GM18868 (cell line): ENCODE data around the gene CDKN3.
"Not testable (repeated sequence)": the region's sequence is repeated elsewhere in the genome, so short reads cannot be mapped to it uniquely, and the experiment has no call there.

Experiments used
- ATAC-seq: cut with Tn5 transposase; IDR thresholded peaks from one replicate; pipeline ENCODE4 v1.9.1; 2021; ENCODE audit warnings: mild to moderate bottlenecking, moderate library complexity; ENCODE audit not compliant: unreplicated experiment

CDKN3 gene

DNA sequence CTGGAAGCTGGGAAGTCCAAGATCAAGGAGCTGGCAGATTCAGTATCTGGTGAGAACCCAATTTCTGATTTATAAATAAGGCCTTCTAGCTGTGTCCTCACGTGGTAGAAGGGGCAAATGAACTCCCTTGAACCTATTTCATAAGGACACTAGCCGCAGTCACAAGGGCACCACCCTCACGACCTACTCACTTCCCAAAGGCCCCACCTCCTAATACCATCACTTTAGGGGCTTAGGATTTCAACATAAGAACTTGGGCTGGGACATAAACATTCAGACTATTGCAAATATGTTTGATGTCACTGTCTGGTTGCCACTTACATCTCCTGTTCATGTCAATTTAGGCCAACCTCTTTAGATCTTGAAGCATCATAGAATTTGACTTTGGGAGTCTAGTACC lies 55.2 kb downstream of the CDKN3 start:
- no peak for ATAC-seq

DNA sequence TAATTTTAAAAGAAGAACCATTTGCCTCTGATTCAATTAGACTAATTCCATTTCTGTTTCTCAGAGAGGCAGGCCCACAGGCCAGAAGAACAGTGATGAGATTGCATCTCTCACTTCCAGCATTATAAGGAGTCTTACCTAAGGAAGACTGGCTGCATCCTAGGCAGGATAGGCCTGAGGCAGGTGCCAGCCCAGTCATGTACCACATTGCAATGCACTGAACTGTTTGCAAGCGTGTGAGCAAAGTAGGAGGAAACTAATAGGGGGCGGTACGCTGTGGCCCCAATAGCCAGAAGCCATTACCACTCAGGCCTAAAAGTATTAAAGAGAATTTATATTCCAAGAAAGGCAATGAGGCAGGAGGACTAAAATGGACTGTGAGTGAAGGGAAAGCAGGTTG lies 56.4 kb downstream of the CDKN3 start:
- no peak for ATAC-seq

DNA sequence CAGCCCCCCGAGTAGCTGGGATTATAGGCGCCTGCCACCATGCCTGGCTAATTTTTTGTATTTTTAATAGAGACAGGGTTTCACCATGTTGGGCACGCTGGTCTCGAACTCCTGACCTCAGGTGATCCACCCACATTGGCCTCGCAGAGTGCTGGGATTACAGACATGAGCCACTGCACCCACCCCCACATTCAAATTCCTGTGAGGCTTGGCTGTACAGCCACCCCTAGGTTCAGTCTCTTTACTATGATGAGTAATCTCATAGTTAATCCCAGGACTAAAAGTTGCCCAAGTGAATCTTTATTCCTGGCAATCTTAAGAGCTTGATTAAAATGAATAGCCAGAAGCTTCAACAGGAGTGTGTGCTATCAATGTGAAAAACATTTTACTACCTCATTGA lies 57.2 kb downstream of the CDKN3 start:
- not testable (repeated sequence) for ATAC-seq

DNA sequence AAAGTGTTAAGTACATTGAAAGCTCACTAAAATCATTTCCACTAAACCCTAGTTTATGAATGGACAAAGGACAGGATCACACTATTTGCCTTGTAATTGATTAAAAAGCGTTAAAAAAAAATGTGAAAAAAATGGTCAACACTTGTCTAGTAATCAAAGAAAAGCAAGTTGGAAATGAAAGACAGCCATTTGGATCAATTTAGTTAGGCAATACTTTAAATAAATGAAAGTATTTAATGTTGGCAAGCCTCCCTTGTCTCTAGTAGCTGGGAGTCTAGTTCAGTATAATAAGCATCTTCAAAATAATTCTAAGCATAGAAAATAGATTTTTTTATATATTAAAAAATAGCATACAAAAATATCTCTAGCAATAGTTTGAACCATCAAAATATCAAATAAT lies 58.6 kb downstream of the CDKN3 start:
- ATAC-seq, result no peak

DNA sequence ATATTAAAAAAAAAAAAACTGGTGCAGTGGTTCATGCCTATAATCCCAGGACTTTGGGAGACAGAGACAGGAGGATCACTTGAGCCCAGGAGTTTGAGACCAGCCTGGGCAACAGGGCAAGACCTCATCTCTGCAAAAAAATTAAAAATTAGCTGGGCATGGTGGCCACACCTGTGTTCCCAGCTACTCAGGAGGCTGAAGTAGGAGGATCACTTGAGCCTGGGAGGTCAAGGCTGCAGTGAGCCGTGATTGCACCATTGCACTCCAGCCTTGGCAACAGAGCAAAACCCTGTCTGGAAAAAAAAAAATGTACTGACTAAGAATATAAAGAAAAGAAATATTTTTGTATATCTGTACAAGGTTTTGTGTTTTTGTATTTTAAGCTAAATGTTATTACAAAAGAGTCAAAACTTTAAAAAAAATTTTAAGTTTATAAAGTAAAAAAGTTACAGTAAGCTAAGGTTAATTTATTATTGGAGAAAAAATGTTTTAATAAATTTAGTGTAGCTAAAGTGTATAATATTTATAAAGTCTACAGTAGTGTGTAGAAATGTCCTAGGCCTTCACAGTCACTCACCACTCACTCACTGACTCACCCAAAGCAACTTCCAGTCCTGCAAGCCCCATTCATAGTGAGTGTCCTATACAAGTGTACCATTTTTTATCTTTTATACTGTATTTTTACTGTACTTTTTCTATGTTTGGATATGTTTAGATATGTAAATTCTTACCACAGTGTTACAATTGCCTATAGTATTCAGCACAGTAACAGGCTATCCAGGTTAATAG lies 60.2 kb downstream of the CDKN3 start:
- ATAC-seq, result not testable (repeated sequence)

DNA sequence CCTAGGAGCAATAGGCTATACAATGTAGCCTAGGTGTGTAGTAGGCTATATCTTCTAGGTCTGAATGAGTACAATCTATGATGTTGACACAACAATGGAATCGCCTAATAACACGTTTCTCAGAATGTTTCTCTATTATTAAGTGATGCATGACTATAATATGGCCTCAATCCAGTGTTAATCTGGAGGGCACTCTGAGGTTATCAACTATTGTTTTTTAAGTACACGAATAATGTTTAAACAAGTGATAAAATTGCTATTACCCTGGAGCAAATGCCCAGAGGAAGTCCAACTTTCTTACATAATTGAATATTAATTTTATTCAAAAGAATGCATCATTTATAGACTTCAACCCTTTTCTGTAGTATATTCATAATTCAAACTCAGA lies 60.8 kb downstream of the CDKN3 start:
- no peak for ATAC-seq

DNA sequence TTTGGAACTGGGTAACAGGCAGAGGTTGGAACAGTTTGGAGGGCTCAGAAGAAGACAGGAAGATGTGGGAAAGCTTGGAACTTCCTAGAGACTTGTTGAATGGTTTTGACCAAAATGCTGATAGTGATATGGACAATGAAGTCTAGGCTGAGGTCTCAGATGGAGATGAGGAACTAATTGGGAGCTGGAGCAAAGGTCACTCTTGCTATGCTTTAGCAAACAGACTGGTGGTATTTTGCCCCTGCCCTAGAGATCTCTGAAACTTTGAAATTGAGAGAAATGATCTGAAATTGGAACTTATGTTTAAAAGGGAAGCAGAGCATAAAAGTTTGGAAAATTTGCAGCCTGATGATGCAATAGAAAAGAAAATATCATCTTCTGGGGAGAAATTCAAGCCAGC lies 61.7 kb downstream of the CDKN3 start:
- ATAC-seq, result not testable (repeated sequence)

DNA sequence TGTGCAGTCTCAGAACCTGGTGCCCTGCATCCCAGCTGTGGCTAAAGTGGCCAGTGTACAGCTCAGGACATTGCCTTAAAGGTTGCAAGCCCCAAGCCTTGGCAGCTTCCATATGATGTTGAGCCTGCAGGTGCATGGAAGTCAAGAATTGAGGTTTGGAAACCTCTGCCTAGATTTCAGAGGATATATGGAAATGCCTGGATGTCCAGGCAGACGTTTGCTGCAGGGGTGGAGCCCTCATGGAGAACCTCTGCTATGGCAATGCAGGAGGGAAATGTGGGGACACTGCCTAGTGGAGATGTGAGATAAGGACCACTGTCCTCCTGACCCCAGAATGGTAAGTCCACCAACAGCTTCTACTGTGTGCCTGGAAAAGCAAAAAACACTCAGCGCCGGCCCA lies 62.3 kb downstream of the CDKN3 start:
- ATAC-seq, result no peak

DNA sequence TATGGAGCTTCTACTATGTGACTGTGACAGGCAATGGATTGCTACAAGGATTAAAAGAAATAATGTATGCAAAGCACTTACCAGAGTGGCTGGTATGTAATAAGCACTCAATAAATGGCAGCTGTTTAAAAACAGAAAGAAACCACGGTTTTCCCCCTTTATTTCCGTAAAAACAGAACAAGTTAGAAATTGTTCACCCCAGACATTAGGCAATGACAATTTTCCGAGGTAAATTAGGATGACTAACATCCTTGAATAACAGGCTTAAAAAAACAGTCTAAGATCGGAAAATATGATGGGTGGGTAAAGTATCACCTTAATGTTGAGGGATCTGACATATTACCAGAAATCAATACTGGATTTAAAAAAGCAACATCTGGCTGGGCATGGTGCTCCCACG lies 65.2 kb downstream of the CDKN3 start:
- no peak for ATAC-seq

DNA sequence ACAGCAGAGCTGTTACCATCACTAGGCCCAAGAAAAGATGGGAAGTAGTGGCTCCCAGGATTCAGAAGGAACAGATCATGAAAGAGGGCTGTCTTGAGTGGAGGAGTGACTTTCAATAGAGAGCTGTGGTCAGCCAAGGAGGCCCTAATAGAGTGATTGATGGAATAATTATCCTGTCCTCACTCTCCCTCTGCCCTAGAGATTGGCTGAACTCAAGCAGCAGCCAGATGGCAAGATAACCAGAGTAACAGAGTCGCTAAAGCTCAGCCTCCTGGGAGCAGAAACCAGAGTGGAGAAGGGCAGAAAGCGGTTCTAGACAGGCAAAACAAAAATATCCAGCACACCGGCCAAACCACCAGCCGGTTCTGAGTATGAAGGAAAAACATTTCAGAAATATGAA lies 68.8 kb downstream of the CDKN3 start:
- no peak for ATAC-seq

DNA sequence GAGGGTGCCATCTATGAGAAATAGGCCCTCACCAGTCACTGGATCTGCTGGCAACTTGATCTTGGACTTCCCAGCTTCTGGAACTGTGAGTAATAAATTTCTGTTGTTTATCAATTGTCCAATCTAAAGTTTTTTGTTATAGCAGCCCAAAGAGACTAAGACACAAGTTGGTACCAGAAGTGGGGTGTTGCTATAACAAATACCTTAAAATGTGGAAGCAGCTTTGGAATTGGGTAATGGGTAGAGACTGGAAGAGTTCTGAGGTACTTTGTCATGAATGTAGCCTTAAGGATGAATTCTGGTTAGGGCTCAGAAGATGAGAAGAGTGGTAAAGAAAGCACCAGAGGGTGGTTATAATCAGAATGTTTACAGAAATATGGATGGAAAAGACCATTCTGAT lies 70.5 kb downstream of the CDKN3 start:
- ATAC-seq, result no peak
